ENCODE data around the gene NAV3.

The NAV3 gene

GRCh38 chr12:78185109-78185508, 354.4 kb downstream of the NAV3 start:
- no peak for TF ChIP-seq CTCF (IDR thresholded peaks at IDR 0.05; ENCODE audit: low read depth, low read length, missing control alignments)
- no peak overlapping the region for H3K4me3 ChIP-seq (replicated peaks; ENCODE audit: low read depth, low read length)
- no peak for DNase-seq (ENCODE audit: extremely low read depth, low read depth)

- no peak for TF ChIP-seq CTCF (IDR thresholded peaks at IDR 0.05; ENCODE audit: low read depth, low read length, missing control alignments)
- H3K4me3 ChIP-seq (replicated peaks; ENCODE audit: low read depth, low read length) = no peak overlapping the region
- no peak for DNase-seq (ENCODE audit: extremely low read depth, low read depth)
These were observed 355.0 kb downstream of the NAV3 start for GRCh38 chr12:78185651-78186050.

GRCh38 chr12:78186670-78187069, 356.0 kb downstream of the NAV3 start:
- no peak for DNase-seq (ENCODE audit: extremely low read depth, low read depth)

DNA sequence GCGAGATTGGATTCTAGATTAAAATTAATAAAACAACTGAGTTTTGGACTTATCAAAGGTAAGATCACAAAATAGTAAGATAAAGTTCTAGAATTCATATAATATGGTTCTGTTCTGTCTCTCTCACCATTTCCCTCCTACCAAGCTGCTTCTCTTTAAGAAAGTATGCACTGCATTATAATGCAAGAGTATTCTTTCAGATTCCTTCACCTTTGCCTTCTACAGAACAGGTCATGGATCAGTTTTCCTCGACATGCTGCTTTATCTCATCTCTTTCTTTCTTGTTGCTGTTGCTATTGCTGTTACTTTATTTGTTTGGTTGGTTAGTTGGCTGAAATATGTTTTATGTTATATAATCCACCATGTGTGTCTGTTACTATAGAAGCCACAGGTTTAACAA, 357.0 kb downstream of the NAV3 start:
- H3K4me3 ChIP-seq (replicated peaks; ENCODE audit: low read depth, low read length) = no peak overlapping the region
- DNase-seq (ENCODE audit: extremely low read depth, low read depth) = no peak
- no peak for TF ChIP-seq CTCF (IDR thresholded peaks at IDR 0.05; ENCODE audit: low read depth, low read length, missing control alignments)

More at GRCh38 chr12:78186670-78187069, 356.0 kb downstream of the NAV3 start:
- no peak for TF ChIP-seq CTCF (IDR thresholded peaks at IDR 0.05; ENCODE audit: low read depth, low read length, missing control alignments)
- H3K4me3 ChIP-seq (replicated peaks; ENCODE audit: low read depth, low read length) = no peak overlapping the region

DNA sequence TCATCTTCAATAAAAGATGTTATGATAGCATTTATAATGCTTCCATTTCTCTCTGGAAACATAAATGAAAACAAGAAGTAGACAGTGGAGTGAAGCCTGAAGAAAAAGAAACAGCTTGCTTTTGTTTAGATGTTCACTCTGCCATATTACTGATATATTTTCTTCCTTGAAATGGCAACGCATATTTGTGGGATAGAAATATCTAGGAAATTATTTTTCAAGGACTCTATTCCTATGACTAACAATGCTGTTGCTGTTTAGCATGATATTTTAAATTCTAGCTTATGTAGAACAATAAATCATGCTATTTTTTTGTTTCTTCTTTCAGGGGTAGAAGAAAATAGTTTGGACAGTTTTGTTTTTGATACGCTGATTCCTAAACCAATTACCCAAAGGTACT, 359.0 kb downstream of the NAV3 start:
- H3K4me3 ChIP-seq (replicated peaks; ENCODE audit: low read depth, low read length) = no peak overlapping the region
- DNase-seq (ENCODE audit: extremely low read depth, low read depth) = no peak
- no peak for TF ChIP-seq CTCF (IDR thresholded peaks at IDR 0.05; ENCODE audit: low read depth, low read length, missing control alignments)

DNA sequence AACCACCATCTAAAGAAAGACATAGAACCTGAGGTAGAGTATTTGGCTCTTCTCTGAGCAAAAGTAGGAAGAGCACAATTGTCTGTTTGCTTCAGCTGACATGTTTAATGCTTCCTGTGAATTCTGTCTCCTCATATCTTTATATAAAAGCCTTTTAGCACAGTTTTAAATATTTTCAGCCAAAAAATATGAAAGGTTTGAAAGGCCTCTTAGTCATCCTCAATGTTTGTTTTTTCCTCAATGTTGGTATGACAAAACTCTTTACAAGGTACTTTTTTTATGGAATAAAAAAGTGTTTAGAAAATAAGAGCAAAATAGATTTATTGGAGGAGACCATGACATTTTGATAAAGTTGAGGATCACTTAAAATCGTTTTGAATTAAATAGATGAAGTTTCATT, 360.9 kb downstream of the NAV3 start:
- DNase-seq (ENCODE audit: extremely low read depth, low read depth) = no peak
- no peak for TF ChIP-seq CTCF (IDR thresholded peaks at IDR 0.05; ENCODE audit: low read depth, low read length, missing control alignments)
- H3K4me3 ChIP-seq (replicated peaks; ENCODE audit: low read depth, low read length) = no peak overlapping the region

- DNase-seq (ENCODE audit: extremely low read depth, low read depth) = no peak
- TF ChIP-seq CTCF (IDR thresholded peaks at IDR 0.05; ENCODE audit: low read depth, low read length, missing control alignments) = no peak
- no peak overlapping the region for H3K4me3 ChIP-seq (replicated peaks; ENCODE audit: low read depth, low read length)
These were observed 362.3 kb downstream of the NAV3 start for GRCh38 chr12:78192979-78193378.
